Keratinocyte (primary cell): ENCODE data around the gene MARCHF2. TPM values are rescaled to one million over a fixed set of nuclear protein-coding genes. Genes with fewer than 3 reads are reported as not detected.

ENCODE experiments used
- DNase-seq: peaks from one replicate; pipeline ENCODE4 v3.0.0-alpha.2; 2011; ENCODE audit warnings: low read depth, missing footprints, low spot score
- FAIRE-seq: peaks from 2 replicates; lab custom pipeline; 2011; peaks lifted over from hg19 to GRCh38; lab: Jason Lieb, UNC
- H2AFZ ChIP-seq: 2 replicates; pipeline ENCODE4 v1.6.0; 2012; ENCODE audit warnings: low read length, control low read depth, inconsistent platforms; ENCODE audit not compliant: control insufficient read depth
- H3K27ac ChIP-seq: 2 replicates; pipeline ENCODE4 v1.5.1; 2011; ENCODE audit warnings: low read length; ENCODE audit not compliant: control insufficient read depth, insufficient read depth
- H3K27me3 ChIP-seq: 3 replicates; pipeline ENCODE4 v1.6.0; 2011; ENCODE audit warnings: low read length; ENCODE audit not compliant: control insufficient read depth, insufficient read depth; ENCODE audit errors: extremely low read depth
- H3K36me3 ChIP-seq, 2 experiments: 2 replicates in 1 of 2; 3 replicates in 1 of 2; pipeline ENCODE4 v1.5.1; 2011; ENCODE audit warnings: low read length in 2 of 2, mild to moderate bottlenecking in 1 of 2; ENCODE audit not compliant: control insufficient read depth in 2 of 2, insufficient read depth in 2 of 2; ENCODE audit errors: extremely low read depth in 1 of 2
- H3K4me1 ChIP-seq: 3 replicates; pipeline ENCODE4 v1.5.1; 2011; ENCODE audit warnings: low read length; ENCODE audit not compliant: control insufficient read depth, insufficient read depth; ENCODE audit errors: extremely low read depth
- H3K4me2 ChIP-seq: 3 replicates; pipeline ENCODE4 v1.6.0; 2011; ENCODE audit warnings: low read depth, low read length; ENCODE audit not compliant: control insufficient read depth, insufficient read depth; ENCODE audit errors: extremely low read depth
- H3K4me3 ChIP-seq, 3 experiments: fragments of 200-600 bp in 1 of 3; sonication (generic) in 1 of 3; 2 replicates in 2 of 3; 3 replicates in 1 of 3; pipeline ENCODE4 v1.5.1; 2011 to 2016; ENCODE audit warnings: low read length in 3 of 3, mild to moderate bottlenecking in 3 of 3, control low read depth in 2 of 3, inconsistent platforms in 1 of 3, low read depth in 1 of 3, mixed read lengths in 1 of 3, mixed run types in 1 of 3, moderate library complexity in 1 of 3; ENCODE audit not compliant: control insufficient read depth in 2 of 3, insufficient read depth in 2 of 3; ENCODE audit errors: extremely low read depth in 1 of 3
- H3K79me2 ChIP-seq: 2 replicates; pipeline ENCODE4 v1.6.0; 2012; ENCODE audit warnings: low read length; ENCODE audit not compliant: control insufficient read depth, insufficient read depth
- H3K9ac ChIP-seq: 3 replicates; pipeline ENCODE4 v1.6.0; 2011; ENCODE audit warnings: low read length; ENCODE audit not compliant: control insufficient read depth, insufficient read depth; ENCODE audit errors: extremely low read depth
- H3K9me1 ChIP-seq: 3 replicates; pipeline ENCODE4 v1.6.0; 2011; ENCODE audit warnings: low read length; ENCODE audit not compliant: control insufficient read depth, insufficient read depth; ENCODE audit errors: extremely low read depth
- H3K9me3 ChIP-seq: 2 replicates; pipeline ENCODE4 v1.5.1; 2012; ENCODE audit warnings: low read depth, low read length; ENCODE audit not compliant: control insufficient read depth
- H4K20me1 ChIP-seq: 3 replicates; pipeline ENCODE4 v1.6.0; 2011; ENCODE audit warnings: low read length; ENCODE audit not compliant: control insufficient read depth, insufficient read depth; ENCODE audit errors: extremely low read depth
- CTCF ChIP-seq, 3 experiments: IDR thresholded peaks in 1 of 3; conservative IDR thresholded peaks in 1 of 3; optimal IDR thresholded peaks in 1 of 3; 2 replicates in 2 of 3; 3 replicates in 1 of 3; pipeline versions ENCODE3 to v1.5.1; 2011; ENCODE audit warnings: low read length in 3 of 3, mild to moderate bottlenecking in 3 of 3, moderate library complexity in 2 of 3, control low read depth in 1 of 3, inconsistent platforms in 1 of 3; ENCODE audit not compliant: insufficient read depth in 2 of 3; ENCODE audit errors: extremely low read depth in 1 of 3
- EZH2 ChIP-seq: IDR thresholded peaks from one replicate; pipeline ENCODE4 v1.6.1; 2012; ENCODE audit warnings: inconsistent platforms, mild to moderate bottlenecking, low read length, moderate library complexity
- dilution Hi-C: fragments of 300-500 bp; cut with MboI; formaldehyde crosslinking; loops from one replicate; pipeline ENCODE4 v1.7.0; 2020; ENCODE audit warnings: low sequenced_read_pairs; ENCODE audit not compliant: extremely low pct_ligation_motif_present
- polyA plus RNA-seq, 5 experiments: library from polyadenylated mRNA; depleted of rRNA in 3 of 5; stranded (reverse) in 3 of 5; stranded (forward) in 1 of 5; unstranded in 1 of 5; fragments of >200 nt; gene quantifications; 1 replicate in 1 of 5; 2 replicates in 3 of 5; 3 replicates in 1 of 5; pipeline versions ENCODE4 v1.2.1 to v1.2.3, GENCODE V29; 2011 to 2012; ENCODE audit warnings: missing spikeins in 2 of 5, low read depth in 1 of 5, low replicate concordance in 1 of 5

The MARCHF2 gene
- polyA plus RNA-seq, 1 donor (not counting 4 experiments of a cell fraction or from before 2014, with no cell fraction given): 13.7 TPM

DNA sequence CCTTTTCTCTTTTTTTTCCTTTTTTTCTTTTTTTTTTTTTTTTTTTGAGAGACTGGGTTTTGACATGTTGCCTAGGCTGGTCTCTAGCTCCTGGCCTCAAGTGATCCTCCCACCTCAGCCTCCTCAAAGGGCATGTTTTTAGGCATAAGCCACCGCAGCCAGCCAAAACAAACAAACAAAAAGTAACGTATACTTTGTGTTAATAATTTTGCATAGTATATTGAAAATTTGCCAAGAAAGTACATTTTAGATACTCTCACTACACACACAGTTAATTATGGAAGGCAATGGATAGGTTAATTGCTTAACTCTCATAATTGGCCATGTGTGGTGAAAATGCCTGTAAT lies 24.5 kb upstream of the MARCHF2 start:
- Histone ChIP-seq H3K4me3 (no peak overlapping the region), H2AFZ (no peak overlapping the region), H3K4me2 (no peak overlapping the region), H3K27me3 (no peaks in the 10 kb centered on the region), H3K9me1 (peaks cover 6% of the 10 kb centered on the region), H3K36me3 (no peaks in the 10 kb centered on the region), H4K20me1 (no peaks in the 10 kb centered on the region), H3K9me3 (no peaks in the 10 kb centered on the region), H3K27ac (no peak overlapping the region), H3K9ac (no peak overlapping the region), H3K79me2 (peaks cover 22% of the 10 kb centered on the region), H3K4me1 (peaks cover 13% of the 10 kb centered on the region)
- FAIRE-seq (no peak), DNase-seq (no peak)
- TF ChIP-seq CTCF (optimal IDR thresholded peaks at IDR 0.05 in 1 of 3, IDR thresholded peaks at IDR 0.05 in 1 of 3, conservative IDR thresholded peaks at IDR 0.05 in 1 of 3; ENCODE audit: extremely low read depth in 1 of 3, insufficient read depth in 2 of 3, low read length in 3 of 3) (no peak), EZH2 (no peak)
- dilution Hi-C loops: no loop called here

GRCh38 chr19:8389891-8390616 lies 23.1 kb upstream of the MARCHF2 start, which contains the start of gene RAB11B:
Gene RAB11B, plus strand, starts transcription at chr19:8390360. Its CDS starts 57 bp downstream, at chr19:8390417.
- peak within 1 kb of the TSS; percentile 57 to 88 (median 86) for H3K4me3 ChIP-seq
- peak within 1 kb of the TSS; percentile 86 for H2AFZ ChIP-seq
- H3K79me2 ChIP-seq: peaks cover 32% of the 10 kb centered on the region
- TF ChIP-seq CTCF (optimal IDR thresholded peaks at IDR 0.05 in 1 of 3, IDR thresholded peaks at IDR 0.05 in 1 of 3, conservative IDR thresholded peaks at IDR 0.05 in 1 of 3; ENCODE audit: extremely low read depth in 1 of 3, insufficient read depth in 2 of 3, low read length in 3 of 3) (no peak), EZH2 (no peak)
- H4K20me1 ChIP-seq: no peaks in the 10 kb centered on the region
- H3K36me3 ChIP-seq: no peaks in the 10 kb centered on the region
- H3K27ac ChIP-seq: peak within 1 kb of the TSS; percentile 96
- no peaks in the 10 kb centered on the region for H3K9me3 ChIP-seq
- peak within 1 kb of the TSS; percentile 97 for H3K9ac ChIP-seq
- dilution Hi-C loops: no loop called here
- peak; percentile 84 for FAIRE-seq
- DNase-seq: peak; percentile 96
- H3K9me1 ChIP-seq: peaks cover 6% of the 10 kb centered on the region
- H3K4me1 ChIP-seq: peaks cover 23% of the 10 kb centered on the region
- no peaks in the 10 kb centered on the region for H3K27me3 ChIP-seq
- peak within 1 kb of the TSS; percentile 75 for H3K4me2 ChIP-seq
